ENCODE measurements around the gene UMOD.
A peak's percentile ranks its signal among the peaks of the same experiment; 100 is the strongest.

Gene UMOD

GRCh38 chr16:20396846-20397467 is 44.4 kb upstream of the UMOD start:
- no peak for TF ChIP-seq CTCF (IDR thresholded peaks at IDR 0.05; ENCODE audit: control insufficient read depth, extremely low read depth, insufficient read depth)
- H3K4me3 ChIP-seq (ENCODE audit: low read depth, low read length) = no peak overlapping the region

GRCh38 chr16:20395946-20396345 is 43.4 kb upstream of the UMOD start:
- no peak for TF ChIP-seq CTCF (IDR thresholded peaks at IDR 0.05; ENCODE audit: control insufficient read depth, extremely low read depth, insufficient read depth)
- DNase-seq (ENCODE audit: low read depth) = no peak
- no peak overlapping the region for H3K4me3 ChIP-seq (ENCODE audit: low read depth, low read length)

More at GRCh38 chr16:20396846-20397467, 44.4 kb upstream of the UMOD start:
- DNase-seq (ENCODE audit: low read depth) = no peak

- H3K4me3 ChIP-seq (ENCODE audit: low read depth, low read length) = no peak overlapping the region
- TF ChIP-seq CTCF (IDR thresholded peaks at IDR 0.05; ENCODE audit: control insufficient read depth, extremely low read depth, insufficient read depth) = no peak
- DNase-seq (ENCODE audit: low read depth) = peak; percentile 34
Observed at GRCh38 chr16:20393801-20394577, 41.5 kb upstream of the UMOD start.

GRCh38 chr16:20391045-20391444 is 38.5 kb upstream of the UMOD start:
- no peak overlapping the region for H3K4me3 ChIP-seq (ENCODE audit: low read depth, low read length)
- DNase-seq (ENCODE audit: low read depth) = no peak
- no peak for TF ChIP-seq CTCF (IDR thresholded peaks at IDR 0.05; ENCODE audit: control insufficient read depth, extremely low read depth, insufficient read depth)

GRCh38 chr16:20388854-20389253 is 36.3 kb upstream of the UMOD start:
- no peak for TF ChIP-seq CTCF (IDR thresholded peaks at IDR 0.05; ENCODE audit: control insufficient read depth, extremely low read depth, insufficient read depth)
- no peak overlapping the region for H3K4me3 ChIP-seq (ENCODE audit: low read depth, low read length)
- DNase-seq (ENCODE audit: low read depth) = peak; percentile 27

- no peak for DNase-seq (ENCODE audit: low read depth)
- no peak for TF ChIP-seq CTCF (IDR thresholded peaks at IDR 0.05; ENCODE audit: control insufficient read depth, extremely low read depth, insufficient read depth)
- no peak overlapping the region for H3K4me3 ChIP-seq (ENCODE audit: low read depth, low read length)
Observed at GRCh38 chr16:20387978-20388377, 35.5 kb upstream of the UMOD start.

Measured in LNCaP clone FGC (cell line).